ENCODE results near the gene LMX1B.

LMX1B gene

DNA sequence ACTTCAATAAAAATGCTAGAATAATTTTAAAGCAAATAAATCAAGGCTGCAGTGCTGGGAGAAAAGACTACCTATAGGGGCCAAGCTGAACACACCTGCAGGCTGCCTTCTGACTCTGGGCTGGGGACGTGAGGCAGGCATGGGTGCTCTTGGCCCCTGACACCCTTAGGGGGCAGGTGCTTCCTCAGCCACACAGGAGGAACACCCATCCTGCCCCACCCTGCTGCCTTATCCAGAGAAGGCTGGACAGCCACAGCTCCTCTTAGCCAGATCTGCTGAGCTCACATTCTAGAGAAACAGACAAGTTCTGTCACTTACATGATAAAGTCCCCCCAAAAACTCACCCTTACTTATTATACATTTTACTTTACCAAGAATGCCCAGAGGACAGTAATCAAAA is 6.6 kb upstream of the LMX1B start:
- Histone ChIP-seq H3K4me3 (replicated peaks; ENCODE audit: insufficient read depth, low read length) (no peak overlapping the region), H3K27ac (replicated peaks) (no peak overlapping the region), H3K27me3 (ENCODE audit: insufficient read depth, poor library complexity, severe bottlenecking) (peaks cover 38% of the 10 kb centered on the region)
- no peak for DNase-seq (ENCODE audit: low read depth in 1 of 2, low spot score in 1 of 2)
- TF ChIP-seq SPI1 (IDR thresholded peaks at IDR 0.05; ENCODE audit: borderline replicate concordance, low read depth) (no peak), POLR2AphosphoS5 (IDR thresholded peaks at IDR 0.05; ENCODE audit: low read depth) (no peak)
- TF ChIP-seq, protein P1, sequence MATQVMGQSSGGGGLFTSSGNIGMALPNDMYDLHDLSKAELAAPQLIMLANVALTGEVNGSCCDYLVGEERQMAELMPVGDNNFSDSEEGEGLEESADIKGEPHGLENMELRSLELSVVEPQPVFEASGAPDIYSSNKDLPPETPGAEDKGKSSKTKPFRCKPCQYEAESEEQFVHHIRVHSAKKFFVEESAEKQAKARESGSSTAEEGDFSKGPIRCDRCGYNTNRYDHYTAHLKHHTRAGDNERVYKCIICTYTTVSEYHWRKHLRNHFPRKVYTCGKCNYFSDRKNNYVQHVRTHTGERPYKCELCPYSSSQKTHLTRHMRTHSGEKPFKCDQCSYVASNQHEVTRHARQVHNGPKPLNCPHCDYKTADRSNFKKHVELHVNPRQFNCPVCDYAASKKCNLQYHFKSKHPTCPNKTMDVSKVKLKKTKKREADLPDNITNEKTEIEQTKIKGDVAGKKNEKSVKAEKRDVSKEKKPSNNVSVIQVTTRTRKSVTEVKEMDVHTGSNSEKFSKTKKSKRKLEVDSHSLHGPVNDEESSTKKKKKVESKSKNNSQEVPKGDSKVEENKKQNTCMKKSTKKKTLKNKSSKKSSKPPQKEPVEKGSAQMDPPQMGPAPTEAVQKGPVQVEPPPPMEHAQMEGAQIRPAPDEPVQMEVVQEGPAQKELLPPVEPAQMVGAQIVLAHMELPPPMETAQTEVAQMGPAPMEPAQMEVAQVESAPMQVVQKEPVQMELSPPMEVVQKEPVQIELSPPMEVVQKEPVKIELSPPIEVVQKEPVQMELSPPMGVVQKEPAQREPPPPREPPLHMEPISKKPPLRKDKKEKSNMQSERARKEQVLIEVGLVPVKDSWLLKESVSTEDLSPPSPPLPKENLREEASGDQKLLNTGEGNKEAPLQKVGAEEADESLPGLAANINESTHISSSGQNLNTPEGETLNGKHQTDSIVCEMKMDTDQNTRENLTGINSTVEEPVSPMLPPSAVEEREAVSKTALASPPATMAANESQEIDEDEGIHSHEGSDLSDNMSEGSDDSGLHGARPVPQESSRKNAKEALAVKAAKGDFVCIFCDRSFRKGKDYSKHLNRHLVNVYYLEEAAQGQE (IDR thresholded peaks at IDR 0.05; ENCODE audit: insufficient replicate concordance, low read depth), result no peak
- TF ChIP-seq, protein P2, sequence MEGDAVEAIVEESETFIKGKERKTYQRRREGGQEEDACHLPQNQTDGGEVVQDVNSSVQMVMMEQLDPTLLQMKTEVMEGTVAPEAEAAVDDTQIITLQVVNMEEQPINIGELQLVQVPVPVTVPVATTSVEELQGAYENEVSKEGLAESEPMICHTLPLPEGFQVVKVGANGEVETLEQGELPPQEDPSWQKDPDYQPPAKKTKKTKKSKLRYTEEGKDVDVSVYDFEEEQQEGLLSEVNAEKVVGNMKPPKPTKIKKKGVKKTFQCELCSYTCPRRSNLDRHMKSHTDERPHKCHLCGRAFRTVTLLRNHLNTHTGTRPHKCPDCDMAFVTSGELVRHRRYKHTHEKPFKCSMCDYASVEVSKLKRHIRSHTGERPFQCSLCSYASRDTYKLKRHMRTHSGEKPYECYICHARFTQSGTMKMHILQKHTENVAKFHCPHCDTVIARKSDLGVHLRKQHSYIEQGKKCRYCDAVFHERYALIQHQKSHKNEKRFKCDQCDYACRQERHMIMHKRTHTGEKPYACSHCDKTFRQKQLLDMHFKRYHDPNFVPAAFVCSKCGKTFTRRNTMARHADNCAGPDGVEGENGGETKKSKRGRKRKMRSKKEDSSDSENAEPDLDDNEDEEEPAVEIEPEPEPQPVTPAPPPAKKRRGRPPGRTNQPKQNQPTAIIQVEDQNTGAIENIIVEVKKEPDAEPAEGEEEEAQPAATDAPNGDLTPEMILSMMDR (IDR thresholded peaks at IDR 0.05; ENCODE audit: insufficient read depth, low read length), result no peak

DNA sequence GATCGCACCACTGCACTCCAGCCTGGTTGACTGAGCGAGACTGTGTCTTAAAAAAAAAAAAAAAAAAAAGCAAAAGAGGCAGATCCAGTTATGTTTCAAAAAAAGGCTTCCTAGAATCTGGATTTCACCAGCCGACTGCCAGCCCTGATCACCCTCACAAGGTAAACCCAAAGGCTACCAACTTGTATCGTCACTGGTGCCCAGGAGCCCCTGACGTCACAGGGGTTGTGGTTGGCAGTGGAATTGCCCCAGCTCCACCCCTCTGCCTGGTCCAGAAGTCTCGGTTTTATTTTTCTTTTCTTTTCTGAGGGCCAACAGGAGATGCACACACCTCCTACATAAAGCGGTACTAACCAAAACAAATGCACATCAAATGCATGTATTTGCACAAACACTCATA is 6.0 kb upstream of the LMX1B start:
- no peak overlapping the region for H3K27ac ChIP-seq (replicated peaks)
- H3K27me3 ChIP-seq (ENCODE audit: insufficient read depth, poor library complexity, severe bottlenecking), result peaks cover 38% of the 10 kb centered on the region
- TF ChIP-seq SPI1 (IDR thresholded peaks at IDR 0.05; ENCODE audit: borderline replicate concordance, low read depth) (no peak), POLR2AphosphoS5 (IDR thresholded peaks at IDR 0.05; ENCODE audit: low read depth) (no peak), GABPA (IDR thresholded peaks at IDR 0.05; ENCODE audit: low read depth) (no peak)
- TF ChIP-seq, protein P2 (IDR thresholded peaks at IDR 0.05; ENCODE audit: insufficient read depth, low read length), result no peak
- TF ChIP-seq, protein P1 (IDR thresholded peaks at IDR 0.05; ENCODE audit: insufficient replicate concordance, low read depth), result no peak
- no peak overlapping the region for H3K4me3 ChIP-seq (replicated peaks; ENCODE audit: insufficient read depth, low read length)
- no peak for DNase-seq (ENCODE audit: low read depth in 1 of 2, low spot score in 1 of 2)

DNA sequence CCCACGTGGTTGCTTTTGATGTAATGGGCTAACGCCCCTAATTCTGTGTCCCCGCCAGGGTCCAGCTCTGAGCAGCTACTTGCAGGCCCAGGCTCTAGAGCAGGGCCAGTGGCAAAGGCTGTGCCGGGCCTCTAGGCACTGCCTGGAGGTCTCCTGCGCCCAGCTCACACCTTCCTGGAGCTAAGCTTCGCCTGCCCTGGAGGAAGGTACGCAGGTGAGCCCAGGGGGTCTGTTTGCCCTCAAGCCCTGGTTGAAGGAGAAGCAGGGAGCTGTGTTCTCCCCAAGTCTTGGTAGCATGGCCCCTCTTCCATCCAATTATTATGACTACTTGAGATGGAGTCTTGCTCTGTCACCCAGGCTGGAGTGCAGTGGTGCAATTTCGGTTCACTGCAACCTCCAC is 5.2 kb upstream of the LMX1B start:
- Histone ChIP-seq H3K27me3 (ENCODE audit: insufficient read depth, poor library complexity, severe bottlenecking) (peaks cover 46% of the 10 kb centered on the region), H3K27ac (replicated peaks) (no peak overlapping the region)
- no peak for DNase-seq (ENCODE audit: low read depth in 1 of 2, low spot score in 1 of 2)

More for the DNA sequence above, 5.2 kb upstream of the LMX1B start:
- H3K4me3 ChIP-seq (replicated peaks; ENCODE audit: insufficient read depth, low read length), result no peak overlapping the region
- no peak for TF ChIP-seq POLR2AphosphoS5 (IDR thresholded peaks at IDR 0.05; ENCODE audit: low read depth)
- no peak for TF ChIP-seq SPI1 (IDR thresholded peaks at IDR 0.05; ENCODE audit: borderline replicate concordance, low read depth)
- TF ChIP-seq GABPA (IDR thresholded peaks at IDR 0.05; ENCODE audit: low read depth), result no peak
- TF ChIP-seq, protein P2 (IDR thresholded peaks at IDR 0.05; ENCODE audit: insufficient read depth, low read length), result no peak
- TF ChIP-seq, protein P1 (IDR thresholded peaks at IDR 0.05; ENCODE audit: insufficient replicate concordance, low read depth), result no peak
